SK-N-SH (cell line): ENCODE measurements around the gene LST1.

Source experiments
- EP300 ChIP-seq, 2 experiments: IDR thresholded peaks; 2 replicates each; pipeline versions ENCODE4 v1.4.0 to v1.6.1; 2012; ENCODE audit warnings: borderline replicate concordance in 1 of 2, low read depth in 1 of 2, low read length in 1 of 2
- FOXM1 ChIP-seq: IDR thresholded peaks from 2 replicates; pipeline ENCODE4 v1.4.0; 2012; ENCODE audit warnings: low read depth, mild to moderate bottlenecking
- TF ChIP-seq, protein P1 (sequence below): fragments of 200-600 bp; sonication (generic); IDR thresholded peaks from 2 replicates; pipeline ENCODE4 v1.6.1; 2017; ENCODE audit warnings: antibody characterized with exemption, mild to moderate bottlenecking, moderate library complexity

DNA sequence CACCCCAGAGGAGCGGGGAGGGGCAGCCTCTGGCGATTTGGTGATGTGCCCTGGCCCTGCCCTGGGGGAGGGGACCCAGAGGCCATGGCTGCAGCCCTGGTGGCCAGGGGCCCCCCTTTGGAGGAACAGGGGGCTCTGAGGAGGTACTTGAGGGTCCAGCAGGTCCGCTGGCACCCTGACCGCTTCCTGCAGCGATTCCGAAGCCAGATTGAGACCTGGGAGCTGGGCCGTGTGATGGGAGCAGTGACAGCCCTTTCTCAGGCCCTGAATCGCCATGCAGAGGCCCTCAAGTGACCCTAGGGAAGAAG is 27.8 kb upstream of the LST1 start:
- TF ChIP-seq FOXM1 (no peak), EP300 (IDR thresholded peaks at IDR 0.05; ENCODE audit: borderline replicate concordance in 1 of 2, low read depth in 1 of 2, low read length in 1 of 2) (no peak)
- TF ChIP-seq, protein P1, sequence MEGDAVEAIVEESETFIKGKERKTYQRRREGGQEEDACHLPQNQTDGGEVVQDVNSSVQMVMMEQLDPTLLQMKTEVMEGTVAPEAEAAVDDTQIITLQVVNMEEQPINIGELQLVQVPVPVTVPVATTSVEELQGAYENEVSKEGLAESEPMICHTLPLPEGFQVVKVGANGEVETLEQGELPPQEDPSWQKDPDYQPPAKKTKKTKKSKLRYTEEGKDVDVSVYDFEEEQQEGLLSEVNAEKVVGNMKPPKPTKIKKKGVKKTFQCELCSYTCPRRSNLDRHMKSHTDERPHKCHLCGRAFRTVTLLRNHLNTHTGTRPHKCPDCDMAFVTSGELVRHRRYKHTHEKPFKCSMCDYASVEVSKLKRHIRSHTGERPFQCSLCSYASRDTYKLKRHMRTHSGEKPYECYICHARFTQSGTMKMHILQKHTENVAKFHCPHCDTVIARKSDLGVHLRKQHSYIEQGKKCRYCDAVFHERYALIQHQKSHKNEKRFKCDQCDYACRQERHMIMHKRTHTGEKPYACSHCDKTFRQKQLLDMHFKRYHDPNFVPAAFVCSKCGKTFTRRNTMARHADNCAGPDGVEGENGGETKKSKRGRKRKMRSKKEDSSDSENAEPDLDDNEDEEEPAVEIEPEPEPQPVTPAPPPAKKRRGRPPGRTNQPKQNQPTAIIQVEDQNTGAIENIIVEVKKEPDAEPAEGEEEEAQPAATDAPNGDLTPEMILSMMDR: no peak
